K562 (cell line): Measurements from ENCODE around the gene VPS13D. TPM values are rescaled to one million over a fixed set of nuclear protein-coding genes. Genes with fewer than 3 reads are reported as not detected.

Source experiments
- ATAC-seq: fragments of 200-7000 bp; cut with Tn5 transposase; 3 replicates; pipeline ENCODE4 v1.9.1; 2020; ENCODE audit warnings: moderate library complexity
- BruUV-seq: library from RNA; stranded (reverse); fragments of 400-500 nt; replicated peaks from 2 replicates; lab custom pipeline; 2021; lab: Mats Ljungman, UMichigan
- CTCF ChIA-PET: fragments of 300-600 bp; formaldehyde crosslinking; extraction: SDS; loops from one replicate; lab custom pipeline; 2021; ENCODE audit warnings: low intra/inter-chr PET ratio; lab: Yijun Ruan, JAX
- POLR2A ChIA-PET: fragments of 300-600, 350-650 bp; sonication (Branson Sonifier 250); formaldehyde crosslinking; extraction: SDS; loops from one replicate; lab custom pipeline; 2021; ENCODE audit warnings: antibody characterized with exemption, inconsistent platforms; lab: Yijun Ruan, JAX
- DNase-seq, 4 experiments: peaks; one replicate each; pipeline versions ENCODE4 v3.0.0 to v3.0.0-alpha.2; 2011 to 2018; ENCODE audit warnings: low spot score in 3 of 4, mixed read lengths in 3 of 4; ENCODE audit errors: extremely low read depth in 1 of 4
- FAIRE-seq: peaks from 2 replicates; lab custom pipeline; 2011; peaks lifted over from hg19 to GRCh38; lab: Jason Lieb, UNC
- H2AFZ ChIP-seq: 2 replicates; pipeline ENCODE4 v1.6.0; 2011; ENCODE audit warnings: low read depth, low read length, control low read depth, inconsistent platforms
- H3K27ac ChIP-seq: fragments of 200-600 bp; 3 replicates; pipeline ENCODE4 v1.8.0; 2011; ENCODE audit warnings: low read depth, mild to moderate bottlenecking, control low read depth, inconsistent platforms, low read length, moderate library complexity, mixed read lengths; ENCODE audit errors: extremely low read depth
- H3K27me3 ChIP-seq, 2 experiments: fragments of 300-600 bp in 1 of 2; 2 replicates in 1 of 2; 3 replicates in 1 of 2; pipeline versions ENCODE4 v1.6.0 to v1.8.0; 2011; ENCODE audit warnings: inconsistent platforms in 2 of 2, low read length in 2 of 2, mild to moderate bottlenecking in 1 of 2, mixed read lengths in 1 of 2, moderate library complexity in 1 of 2; ENCODE audit not compliant: control insufficient read depth in 2 of 2, insufficient read depth in 2 of 2
- H3K36me3 ChIP-seq: fragments of 300-600 bp; 3 replicates; pipeline ENCODE4 v1.8.0; 2011; ENCODE audit warnings: mild to moderate bottlenecking, low read length, inconsistent platforms; ENCODE audit not compliant: control insufficient read depth, insufficient read depth
- H3K4me1 ChIP-seq, 2 experiments: fragments of 200-600 bp in 1 of 2; replicated peaks in 1 of 2; 2 replicates in 1 of 2; 3 replicates in 1 of 2; pipeline versions ENCODE4 v1.5.1 to v1.8.0; 2011; ENCODE audit warnings: inconsistent platforms in 2 of 2, low read length in 2 of 2, mild to moderate bottlenecking in 1 of 2, mixed read lengths in 1 of 2, moderate library complexity in 1 of 2; ENCODE audit not compliant: control insufficient read depth in 2 of 2, insufficient read depth in 2 of 2
- H3K4me2 ChIP-seq: 2 replicates; pipeline ENCODE4 v1.6.1; 2011; ENCODE audit warnings: low read length, control low read depth, inconsistent platforms, mixed read lengths; ENCODE audit not compliant: insufficient read depth
- H3K4me3 ChIP-seq: fragments of 200-600 bp; sonication (generic), shearing (Covaris generic); 2 replicates; pipeline ENCODE4 v1.5.1; 2016; ENCODE audit warnings: control low read depth, inconsistent platforms
- H3K79me2 ChIP-seq: fragments of 200-600 bp; 3 replicates; pipeline ENCODE4 v1.8.0; 2011; ENCODE audit warnings: low read length, inconsistent platforms; ENCODE audit not compliant: control insufficient read depth, insufficient read depth
- H3K9ac ChIP-seq, 2 experiments: 2 replicates each; pipeline versions ENCODE4 v1.6.0 to v1.6.1; 2011; ENCODE audit warnings: low read depth in 2 of 2, low read length in 2 of 2, control low read depth in 1 of 2, inconsistent platforms in 1 of 2, mild to moderate bottlenecking in 1 of 2, mixed read lengths in 1 of 2; ENCODE audit not compliant: insufficient read depth in 1 of 2
- H3K9me1 ChIP-seq: one replicate; pipeline ENCODE4 v1.6.0; 2011; ENCODE audit warnings: inconsistent platforms, mild to moderate bottlenecking, low read length, moderate library complexity; ENCODE audit not compliant: control insufficient read depth, insufficient read depth
- H3K9me3 ChIP-seq: replicated peaks from 2 replicates; pipeline ENCODE4 v1.5.1; 2011; ENCODE audit warnings: low read depth, low read length, inconsistent platforms; ENCODE audit not compliant: control insufficient read depth, insufficient read depth
- H4K20me1 ChIP-seq: replicated peaks from 2 replicates; pipeline ENCODE4 v1.6.1; 2011; ENCODE audit warnings: low read length, inconsistent platforms, mixed read lengths; ENCODE audit not compliant: control insufficient read depth, insufficient read depth
- FOXA3 ChIP-seq, 2 experiments: fragments of 450-650 bp in 1 of 2; sonication (generic) in 1 of 2; formaldehyde crosslinking; IDR thresholded peaks in 1 of 2; conservative IDR thresholded peaks in 1 of 2; 2 replicates each; pipeline versions ENCODE4 v1.4.0 to v1.8.0; 2020 to 2022; ENCODE audit warnings: mild to moderate bottlenecking in 2 of 2, missing genetic modification reagents in 1 of 2
- FOXK2 ChIP-seq, 2 experiments: fragments of 450-650 bp; IDR thresholded peaks in 1 of 2; conservative IDR thresholded peaks in 1 of 2; 2 replicates each; pipeline ENCODE4 v1.6.1; 2016; ENCODE audit warnings: low read depth in 2 of 2, mild to moderate bottlenecking in 1 of 2
- WGBS: fragments of 100-300 bp; shearing (Covaris generic); methylation state at CpG from one replicate; pipeline ENCODE4 v1.1.6; 2016; ENCODE audit warnings: low coverage, mixed read lengths; ENCODE audit not compliant: insufficient coverage; ENCODE audit errors: missing lambda C conversion rate; 5-methylcytosine and 5-hydroxymethylcytosine counted together
- in situ Hi-C: fragments of 300-500 bp; cut with MboI; formaldehyde crosslinking; loops from 4 replicates; pipeline ENCODE4 v1.15.0; 2018; ENCODE audit warnings: inconsistent platforms, mixed read lengths
- intact Hi-C: fragments of 100-400 bp; cut with micrococcal nuclease; formaldehyde crosslinking; loops from 2 replicates; pipeline ENCODE4 v1.14.2; 2022
- polyA plus RNA-seq, 8 experiments: library from polyadenylated mRNA; depleted of rRNA in 4 of 8; stranded (reverse) in 5 of 8; unstranded in 3 of 8; fragments of >200 nt; fragmentation: Nextera tagmentation in 2 of 8; fragmentation: Illumina TruSeq in 1 of 8; extraction: Ambion mirVana in 2 of 8; extraction: Trizol in 1 of 8; gene quantifications; 2 replicates each; pipeline versions ENCODE4 v1.2.1 to v1.2.3, GENCODE V29; 2011 to 2014; ENCODE audit warnings: inconsistent platforms in 1 of 8, missing spikeins in 1 of 8
- total RNA-seq, 7 experiments: library from RNA; depleted of rRNA in 6 of 7; stranded (reverse); fragments of >200 nt in 6 of 7; fragmentation: Illumina TruSeq in 2 of 7; extraction: Trizol in 2 of 7; gene quantifications; 2 replicates each; pipeline versions ENCODE4 v1.2.1 to v1.2.3, GENCODE V29; 2011 to 2021; ENCODE audit warnings: low replicate concordance in 1 of 7
- TF ChIP-seq, protein P1 (sequence below): fragments of 450-650 bp; formaldehyde crosslinking; IDR thresholded peaks from 2 replicates; pipeline ENCODE4 v1.4.0; 2020; ENCODE audit warnings: mild to moderate bottlenecking, moderate library complexity

VPS13D gene
- total and polyA plus RNA-seq, 9 of the 15 experiments (the other 6 are each of a cell fraction or from before 2014, with no cell fraction given) = 6.1 to 51.5 (median 38.5) TPM

GRCh38 chr1:12194666-12195216, 35.1 kb upstream of the VPS13D start:
- no peak for ATAC-seq
- CTCF ChIA-PET = no interaction called here
- TF ChIP-seq FOXA3 (CRISPR knock-in tag; conservative IDR thresholded peaks at IDR 0.05 in 1 of 2, IDR thresholded peaks at IDR 0.05 in 1 of 2) (peak; percentile 45 to 88; a peak in 3 of 4 replicates), FOXK2 (conservative IDR thresholded peaks at IDR 0.05 in 1 of 2, IDR thresholded peaks at IDR 0.05 in 1 of 2; ENCODE audit: low read depth in 2 of 2) (no peak)
- TF ChIP-seq, protein P1, sequence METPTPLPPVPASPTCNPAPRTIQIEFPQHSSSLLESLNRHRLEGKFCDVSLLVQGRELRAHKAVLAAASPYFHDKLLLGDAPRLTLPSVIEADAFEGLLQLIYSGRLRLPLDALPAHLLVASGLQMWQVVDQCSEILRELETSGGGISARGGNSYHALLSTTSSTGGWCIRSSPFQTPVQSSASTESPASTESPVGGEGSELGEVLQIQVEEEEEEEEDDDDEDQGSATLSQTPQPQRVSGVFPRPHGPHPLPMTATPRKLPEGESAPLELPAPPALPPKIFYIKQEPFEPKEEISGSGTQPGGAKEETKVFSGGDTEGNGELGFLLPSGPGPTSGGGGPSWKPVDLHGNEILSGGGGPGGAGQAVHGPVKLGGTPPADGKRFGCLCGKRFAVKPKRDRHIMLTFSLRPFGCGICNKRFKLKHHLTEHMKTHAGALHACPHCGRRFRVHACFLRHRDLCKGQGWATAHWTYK (CRISPR knock-in tag) = peak; percentile 57; the same call in 1 of the 2 replicates
- TF ChIP-seq, all 486 proteins: peak for 2
- H3K36me3 ChIP-seq = peaks cover 70% of the 10 kb centered on the region
- H3K4me2 ChIP-seq = no peak overlapping the region
- peaks cover 3% of the 10 kb centered on the region; the same call in 1 of the 2 replicates for H4K20me1 ChIP-seq
- H3K79me2 ChIP-seq = no peaks in the 10 kb centered on the region
- DNase-seq (no peak), FAIRE-seq (no peak)
- BruUV-seq = no TSS peak
- peak overlapping the region in 1 of 2 experiments; percentile 29; a peak in 1 of 4 replicates for H3K9ac ChIP-seq
- peaks cover 8% of the 10 kb centered on the region for H3K9me1 ChIP-seq
- H3K9me3 ChIP-seq = no peaks in the 10 kb centered on the region
- H3K4me3 ChIP-seq = no peak overlapping the region
- H3K27me3 ChIP-seq = no peaks in the 10 kb centered on the region
- in situ Hi-C loops (no loop called here), intact Hi-C loops (no loop called here)
- H3K4me1 ChIP-seq = peaks cover 7 to 18% of the 10 kb centered on the region in 2 experiments
- no peak overlapping the region for H2AFZ ChIP-seq
- POLR2A ChIA-PET = no interaction called here
- no peak overlapping the region for H3K27ac ChIP-seq
- WGBS = 88% methylated on average over 14 of the region's 14 CpGs
